ENCODE measurements around the gene IGF2R.

Gene IGF2R

DNA sequence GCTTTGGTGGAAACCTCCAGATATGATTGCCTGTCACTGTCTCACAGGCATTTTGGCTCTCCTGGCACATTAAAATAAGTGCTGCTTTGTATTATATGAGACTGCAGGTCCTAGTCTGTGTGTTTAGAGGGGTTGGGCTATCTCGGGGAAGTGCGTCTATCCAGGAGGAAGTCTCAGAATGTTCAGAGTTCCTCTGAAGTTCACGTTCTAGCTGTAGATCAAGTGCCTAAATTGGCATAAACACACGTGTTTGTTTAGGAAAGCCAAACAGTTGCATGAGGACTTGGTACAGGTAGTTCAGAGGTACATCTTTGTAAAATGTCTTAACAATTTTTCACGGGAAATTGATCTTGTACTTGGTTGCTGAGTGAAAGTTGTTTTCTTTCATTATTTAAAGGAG lies 116.3 kb downstream of the IGF2R start:
- Histone ChIP-seq H3K4me1 (ENCODE audit: control insufficient read depth, low read length) (no peaks in the 10 kb centered on the region), H3K4me3 (ENCODE audit: low read length) (no peak overlapping the region), H4K20me1 (ENCODE audit: control insufficient read depth, insufficient read depth, low read depth, low read length) (no peaks in the 10 kb centered on the region), H3K9me3 (ENCODE audit: control insufficient read depth, insufficient read depth, low read length) (no peaks in the 10 kb centered on the region), H3K27me3 (ENCODE audit: control insufficient read depth, low read length) (no peaks in the 10 kb centered on the region), H3K79me2 (ENCODE audit: control insufficient read depth, low read length) (no peaks in the 10 kb centered on the region), H3K27ac (ENCODE audit: low read depth, low read length) (no peak overlapping the region), H3K9me2 (replicated peaks; ENCODE audit: control insufficient read depth, low read length) (no peaks in the 10 kb centered on the region), H3K36me3 (ENCODE audit: control insufficient read depth, low read length) (peaks cover 42% of the 10 kb centered on the region), H3K4me2 (ENCODE audit: low read length) (no peak overlapping the region), H3F3A (ENCODE audit: control insufficient read depth, insufficient read depth) (no peaks in the 10 kb centered on the region)
- TF ChIP-seq, protein P1, sequence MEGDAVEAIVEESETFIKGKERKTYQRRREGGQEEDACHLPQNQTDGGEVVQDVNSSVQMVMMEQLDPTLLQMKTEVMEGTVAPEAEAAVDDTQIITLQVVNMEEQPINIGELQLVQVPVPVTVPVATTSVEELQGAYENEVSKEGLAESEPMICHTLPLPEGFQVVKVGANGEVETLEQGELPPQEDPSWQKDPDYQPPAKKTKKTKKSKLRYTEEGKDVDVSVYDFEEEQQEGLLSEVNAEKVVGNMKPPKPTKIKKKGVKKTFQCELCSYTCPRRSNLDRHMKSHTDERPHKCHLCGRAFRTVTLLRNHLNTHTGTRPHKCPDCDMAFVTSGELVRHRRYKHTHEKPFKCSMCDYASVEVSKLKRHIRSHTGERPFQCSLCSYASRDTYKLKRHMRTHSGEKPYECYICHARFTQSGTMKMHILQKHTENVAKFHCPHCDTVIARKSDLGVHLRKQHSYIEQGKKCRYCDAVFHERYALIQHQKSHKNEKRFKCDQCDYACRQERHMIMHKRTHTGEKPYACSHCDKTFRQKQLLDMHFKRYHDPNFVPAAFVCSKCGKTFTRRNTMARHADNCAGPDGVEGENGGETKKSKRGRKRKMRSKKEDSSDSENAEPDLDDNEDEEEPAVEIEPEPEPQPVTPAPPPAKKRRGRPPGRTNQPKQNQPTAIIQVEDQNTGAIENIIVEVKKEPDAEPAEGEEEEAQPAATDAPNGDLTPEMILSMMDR (IDR thresholded peaks at IDR 0.05; ENCODE audit: low read depth, low read length, poor library complexity, severe bottlenecking): no peak

GRCh38 chr6:160085713-160086505 lies 117.0 kb downstream of the IGF2R start:
- no peak overlapping the region for H3K27ac ChIP-seq (ENCODE audit: low read depth, low read length)
- H3K4me2 ChIP-seq (ENCODE audit: low read length): no peak overlapping the region
- no peaks in the 10 kb centered on the region for H3F3A ChIP-seq (ENCODE audit: control insufficient read depth, insufficient read depth)
- no peaks in the 10 kb centered on the region for H4K20me1 ChIP-seq (ENCODE audit: control insufficient read depth, insufficient read depth, low read depth, low read length)
- no peaks in the 10 kb centered on the region for H3K9me2 ChIP-seq (replicated peaks; ENCODE audit: control insufficient read depth, low read length)
- H3K4me3 ChIP-seq (ENCODE audit: low read length): no peak overlapping the region
- no peaks in the 10 kb centered on the region for H3K27me3 ChIP-seq (ENCODE audit: control insufficient read depth, low read length)
- no peaks in the 10 kb centered on the region for H3K4me1 ChIP-seq (ENCODE audit: control insufficient read depth, low read length)
- TF ChIP-seq, protein P1 (IDR thresholded peaks at IDR 0.05; ENCODE audit: low read depth, low read length, poor library complexity, severe bottlenecking): no peak
- no peak for TF ChIP-seq EZH2phosphoT487 (IDR thresholded peaks at IDR 0.05; ENCODE audit: borderline replicate concordance, low read length)
- no peaks in the 10 kb centered on the region for H3K79me2 ChIP-seq (ENCODE audit: control insufficient read depth, low read length)
- H3K36me3 ChIP-seq (ENCODE audit: control insufficient read depth, low read length): peaks cover 43% of the 10 kb centered on the region
- H3K9me3 ChIP-seq (ENCODE audit: control insufficient read depth, insufficient read depth, low read length): no peaks in the 10 kb centered on the region

DNA sequence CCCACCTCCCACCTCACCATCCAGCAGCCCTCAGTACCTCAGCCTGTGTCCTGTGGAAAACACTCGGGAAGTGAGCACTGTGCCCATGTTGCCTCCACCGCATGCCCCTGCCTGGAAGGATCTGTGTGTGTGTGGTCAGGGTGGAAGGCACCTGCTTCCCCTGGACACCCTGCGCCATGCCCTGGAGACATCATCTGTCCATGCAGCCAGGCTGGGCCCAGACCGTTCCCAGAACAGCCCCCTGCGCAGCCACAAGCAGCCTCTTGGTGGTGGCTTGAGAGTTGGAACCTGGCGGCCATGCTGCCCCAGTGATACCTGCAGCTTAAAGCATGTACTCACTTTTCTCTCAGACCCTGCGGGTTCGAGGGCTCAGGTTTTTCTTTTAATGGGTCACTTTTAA lies 117.9 kb downstream of the IGF2R start:
- H3K36me3 ChIP-seq (ENCODE audit: control insufficient read depth, low read length): peaks cover 46% of the 10 kb centered on the region
- no peak overlapping the region for H3K4me3 ChIP-seq (ENCODE audit: low read length)
- no peak overlapping the region for H3K27ac ChIP-seq (ENCODE audit: low read depth, low read length)
- H4K20me1 ChIP-seq (ENCODE audit: control insufficient read depth, insufficient read depth, low read depth, low read length): no peaks in the 10 kb centered on the region
- no peaks in the 10 kb centered on the region for H3K4me1 ChIP-seq (ENCODE audit: control insufficient read depth, low read length)
- H3F3A ChIP-seq (ENCODE audit: control insufficient read depth, insufficient read depth): no peaks in the 10 kb centered on the region
- no peaks in the 10 kb centered on the region for H3K9me3 ChIP-seq (ENCODE audit: control insufficient read depth, insufficient read depth, low read length)
- H3K79me2 ChIP-seq (ENCODE audit: control insufficient read depth, low read length): no peaks in the 10 kb centered on the region
- H3K9me2 ChIP-seq (replicated peaks; ENCODE audit: control insufficient read depth, low read length): no peaks in the 10 kb centered on the region
- TF ChIP-seq, protein P1 (IDR thresholded peaks at IDR 0.05; ENCODE audit: low read depth, low read length, poor library complexity, severe bottlenecking): no peak
- TF ChIP-seq EZH2phosphoT487 (IDR thresholded peaks at IDR 0.05; ENCODE audit: borderline replicate concordance, low read length): no peak
- no peaks in the 10 kb centered on the region for H3K27me3 ChIP-seq (ENCODE audit: control insufficient read depth, low read length)
- H3K4me2 ChIP-seq (ENCODE audit: low read length): no peak overlapping the region
